SK-N-SH treated with all-trans-retinoic acid at 6 μM for 48 hours (cell line): Measurements from ENCODE around the gene DAAM2.

Experiments
- ATAC-seq: fragments of 200-7000 bp; cut with Tn5 transposase; 3 replicates; pipeline ENCODE4 v1.9.1; 2020; ENCODE audit warnings: mild to moderate bottlenecking, moderate library complexity
- ARNTL ChIP-seq: fragments of 450-650 bp; formaldehyde crosslinking; IDR thresholded peaks from 2 replicates; pipeline ENCODE4 v1.5.0; 2020; ENCODE audit warnings: low read depth, mild to moderate bottlenecking, moderate library complexity, borderline replicate concordance
- BACH2 ChIP-seq: fragments of 250-450 bp; sonication (Bioruptor Pico); IDR thresholded peaks from 2 replicates; pipeline ENCODE4 v1.9.0; 2021; ENCODE audit warnings: mild to moderate bottlenecking, borderline replicate concordance
- CSDC2 ChIP-seq: fragments of 250-450 bp; sonication (Bioruptor Pico); IDR thresholded peaks from 2 replicates; pipeline ENCODE4 v1.5.0; 2020; ENCODE audit warnings: mild to moderate bottlenecking, moderate library complexity
- CSRNP3 ChIP-seq: fragments of 250-450 bp; sonication (Bioruptor Pico); IDR thresholded peaks from 2 replicates; pipeline ENCODE4 v1.5.1; 2021; ENCODE audit warnings: mild to moderate bottlenecking, moderate library complexity
- ESRRG ChIP-seq: fragments of 250-450 bp; sonication (Bioruptor Pico); IDR thresholded peaks from 2 replicates; pipeline ENCODE4 v1.6.1; 2021; ENCODE audit warnings: mild to moderate bottlenecking
- GLIS3 ChIP-seq: fragments of 250-450 bp; sonication (Bioruptor Pico); IDR thresholded peaks from 2 replicates; pipeline ENCODE4 v1.5.0; 2020; ENCODE audit warnings: mild to moderate bottlenecking, moderate library complexity
- OSR1 ChIP-seq: fragments of 250-450 bp; sonication (Bioruptor Pico); IDR thresholded peaks from 2 replicates; pipeline ENCODE4 v1.8.0; 2022; ENCODE audit warnings: moderate library complexity, mild to moderate bottlenecking, inconsistent platforms
- PATZ1 ChIP-seq: fragments of 250-450 bp; sonication (Bioruptor Pico); IDR thresholded peaks from 2 replicates; pipeline ENCODE4 v1.8.0; 2020; ENCODE audit warnings: mild to moderate bottlenecking, moderate library complexity, borderline replicate concordance
- PPARA ChIP-seq: fragments of 250-450 bp; sonication (Bioruptor Pico); IDR thresholded peaks from 2 replicates; pipeline ENCODE4 v1.5.0; 2020; ENCODE audit warnings: mild to moderate bottlenecking, borderline replicate concordance
- RARB ChIP-seq: fragments of 250-450 bp; sonication (Bioruptor Pico); IDR thresholded peaks from 2 replicates; pipeline ENCODE4 v1.8.0; 2021; ENCODE audit warnings: mild to moderate bottlenecking, moderate library complexity
- SNAI2 ChIP-seq: fragments of 250-450 bp; sonication (Bioruptor Pico); IDR thresholded peaks from 2 replicates; pipeline ENCODE4 v1.5.0; 2020; ENCODE audit warnings: mild to moderate bottlenecking, moderate library complexity
- TCF4 ChIP-seq: fragments of 250-450 bp; sonication (Bioruptor Pico); IDR thresholded peaks from 2 replicates; pipeline ENCODE4 v1.8.0; 2021; ENCODE audit warnings: mild to moderate bottlenecking, moderate library complexity, borderline replicate concordance
- TOX ChIP-seq: fragments of 250-450 bp; sonication (Bioruptor Pico); IDR thresholded peaks from 2 replicates; pipeline ENCODE4 v1.8.0; 2021; ENCODE audit warnings: mild to moderate bottlenecking, moderate library complexity, borderline replicate concordance
- TSHZ2 ChIP-seq: fragments of 250-450 bp; sonication (Bioruptor Pico); IDR thresholded peaks from 2 replicates; pipeline ENCODE4 v1.5.0; 2020; ENCODE audit warnings: mild to moderate bottlenecking, moderate library complexity
- ZC3H10 ChIP-seq: fragments of 250-450 bp; sonication (Bioruptor Pico); IDR thresholded peaks from 2 replicates; pipeline ENCODE4 v1.5.1; 2021; ENCODE audit warnings: mild to moderate bottlenecking, moderate library complexity
- ZFP3 ChIP-seq: fragments of 250-450 bp; sonication (Bioruptor Pico); IDR thresholded peaks from 2 replicates; pipeline ENCODE4 v1.5.0; 2020; ENCODE audit warnings: mild to moderate bottlenecking, moderate library complexity
- ZFP30 ChIP-seq: fragments of 450-650 bp; formaldehyde crosslinking; IDR thresholded peaks from 2 replicates; pipeline ENCODE4 v1.5.0; 2022; ENCODE audit warnings: mild to moderate bottlenecking, moderate library complexity

DAAM2 gene

DNA sequence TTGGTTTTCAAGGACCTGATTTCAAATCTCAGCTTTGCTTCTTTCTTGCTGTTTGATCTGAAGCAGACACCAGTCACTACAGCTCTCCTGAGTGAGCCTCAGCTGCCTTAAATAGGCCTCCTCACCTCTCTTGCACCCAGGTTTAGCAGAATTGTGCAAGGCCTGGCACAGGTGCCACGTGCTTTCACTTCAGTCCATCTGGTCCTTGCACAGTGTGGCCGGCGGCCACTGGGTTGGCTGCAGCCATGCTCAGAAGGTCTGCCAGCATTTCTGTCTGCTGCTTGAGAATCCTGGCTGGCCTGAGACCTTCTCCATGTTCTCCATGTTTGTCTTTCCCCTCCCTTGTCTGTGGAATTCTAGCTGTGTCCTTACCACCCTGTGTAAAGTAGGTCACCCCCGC is 14.5 kb upstream of the DAAM2 start:
- ATAC-seq, result no peak
- no peak for TF ChIP-seq ZC3H10
- TF ChIP-seq TCF4 (CRISPR knock-in tag), result no peak
- TF ChIP-seq ZFP3 (CRISPR knock-in tag), result no peak
- no peak for TF ChIP-seq PPARA (CRISPR knock-in tag)
- no peak for TF ChIP-seq CSRNP3 (CRISPR knock-in tag)
- no peak for TF ChIP-seq ESRRG (CRISPR knock-in tag)
- TF ChIP-seq GLIS3 (CRISPR knock-in tag), result no peak
- TF ChIP-seq PATZ1 (CRISPR knock-in tag), result no peak
- TF ChIP-seq RARB, result no peak
- TF ChIP-seq TSHZ2 (CRISPR knock-in tag), result no peak
- TF ChIP-seq BACH2 (CRISPR knock-in tag), result no peak
- TF ChIP-seq CSDC2 (CRISPR knock-in tag), result no peak
- no peak for TF ChIP-seq ARNTL (CRISPR knock-in tag)

- no peak for ATAC-seq
- TF ChIP-seq TOX (CRISPR knock-in tag), result no peak
- TF ChIP-seq TSHZ2 (CRISPR knock-in tag), result no peak
- TF ChIP-seq OSR1, result no peak
Observed at GRCh38 chr6:39778581-39779255, 13.5 kb upstream of the DAAM2 start.

DNA sequence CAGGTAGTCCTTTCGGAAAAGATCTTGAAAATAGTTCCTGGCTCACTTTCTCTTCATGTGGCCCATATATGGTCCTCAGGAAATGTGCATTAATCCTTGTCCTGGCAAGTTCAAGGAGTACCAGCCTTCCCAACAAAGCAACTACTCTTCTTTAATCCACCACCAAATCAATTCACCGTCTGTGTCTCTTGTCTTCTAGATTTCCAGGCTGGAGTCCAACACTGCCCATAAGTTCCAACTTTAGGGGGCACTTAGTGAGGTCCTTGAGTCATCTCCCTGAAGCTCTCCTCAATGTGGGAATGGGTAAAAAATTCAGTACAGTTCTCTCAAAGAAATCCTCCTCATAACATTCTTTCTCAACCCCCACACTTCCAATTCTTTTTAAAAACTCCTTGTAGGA is 6.9 kb upstream of the DAAM2 start:
- no peak for ATAC-seq

More for the DNA sequence above, 6.9 kb upstream of the DAAM2 start:
- TF ChIP-seq SNAI2 (CRISPR knock-in tag) (no peak), CSRNP3 (CRISPR knock-in tag) (no peak), OSR1 (no peak), PATZ1 (CRISPR knock-in tag) (no peak), ARNTL (CRISPR knock-in tag) (no peak), RARB (no peak), ZFP30 (CRISPR knock-in tag) (no peak), ESRRG (CRISPR knock-in tag) (no peak), ZFP3 (CRISPR knock-in tag) (no peak), TSHZ2 (CRISPR knock-in tag) (no peak)
